K562 (cell line): ENCODE results near the gene SNCA. TPM values are rescaled to one million over a fixed set of nuclear protein-coding genes. Genes with fewer than 3 reads are reported as not detected.

Experiments
- ASH1L ChIP-seq: fragments of 450-650 bp; IDR thresholded peaks from 2 replicates; pipeline ENCODE4 v1.6.1; 2018; ENCODE audit warnings: borderline replicate concordance, mild to moderate bottlenecking, low read depth; ENCODE audit not compliant: partially characterized antibody
- CREB3 ChIP-seq: fragments of 450-650 bp; conservative IDR thresholded peaks from 2 replicates; pipeline ENCODE4 v1.6.1; 2016; ENCODE audit warnings: missing genetic modification characterization, low read depth, mild to moderate bottlenecking, missing compliant biosample characterization, moderate library complexity
- CTBP1 ChIP-seq: fragments of 450-650 bp; IDR thresholded peaks from 2 replicates; pipeline ENCODE4 v1.6.1; 2016; ENCODE audit warnings: borderline replicate concordance
- NCOA4 ChIP-seq: fragments of 450-650 bp; IDR thresholded peaks from 2 replicates; pipeline ENCODE4 v1.6.1; 2018; ENCODE audit warnings: mild to moderate bottlenecking; ENCODE audit not compliant: partially characterized antibody
- NFIC ChIP-seq: fragments of 450-650 bp; IDR thresholded peaks from 2 replicates; pipeline ENCODE4 v1.6.1; 2017; ENCODE audit warnings: mild to moderate bottlenecking, inconsistent platforms
- PURB ChIP-seq: sonication (generic); formaldehyde crosslinking; IDR thresholded peaks from 2 replicates; pipeline ENCODE4 v1.9.0; 2021; ENCODE audit warnings: low read depth, mild to moderate bottlenecking, missing genetic modification reagents
- SIN3B ChIP-seq: fragments of 450-650 bp; IDR thresholded peaks from 2 replicates; pipeline ENCODE4 v1.6.1; 2017; ENCODE audit warnings: low read depth, mild to moderate bottlenecking, moderate library complexity
- SMARCA4 ChIP-seq: fragments of 450-650 bp; IDR thresholded peaks from 2 replicates; pipeline ENCODE4 v1.6.1; 2016
- ZBED1 ChIP-seq: IDR thresholded peaks from 2 replicates; pipeline ENCODE4 v1.6.1; 2014
- ZNF408 ChIP-seq: fragments of 250-450 bp; sonication (Bioruptor Pico); IDR thresholded peaks from 2 replicates; pipeline ENCODE4 v1.4.0; 2020; ENCODE audit warnings: low read depth, mild to moderate bottlenecking, moderate library complexity
- ZNF511 ChIP-seq: sonication (generic); formaldehyde crosslinking; IDR thresholded peaks from 2 replicates; pipeline ENCODE4 v1.8.0; 2022; ENCODE audit warnings: mild to moderate bottlenecking, missing genetic modification reagents
- polyA plus RNA-seq, 8 experiments: library from polyadenylated mRNA; depleted of rRNA in 4 of 8; stranded (reverse) in 5 of 8; unstranded in 3 of 8; fragments of >200 nt; fragmentation: Nextera tagmentation in 2 of 8; fragmentation: Illumina TruSeq in 1 of 8; extraction: Ambion mirVana in 2 of 8; extraction: Trizol in 1 of 8; gene quantifications; 2 replicates each; pipeline versions ENCODE4 v1.2.1 to v1.2.3, GENCODE V29; 2011 to 2014; ENCODE audit warnings: inconsistent platforms in 1 of 8, missing spikeins in 1 of 8
- total RNA-seq, 7 experiments: library from RNA; depleted of rRNA in 6 of 7; stranded (reverse); fragments of >200 nt in 6 of 7; fragmentation: Illumina TruSeq in 2 of 7; extraction: Trizol in 2 of 7; gene quantifications; 2 replicates each; pipeline versions ENCODE4 v1.2.1 to v1.2.3, GENCODE V29; 2011 to 2021; ENCODE audit warnings: low replicate concordance in 1 of 7
- TF ChIP-seq, protein P1 (sequence below): sonication (generic); formaldehyde crosslinking; IDR thresholded peaks from 2 replicates; pipeline ENCODE4 v1.8.0; 2022; ENCODE audit warnings: missing genetic modification reagents, mild to moderate bottlenecking, borderline replicate concordance
- TF ChIP-seq, protein P2 (sequence below): fragments of 250-450 bp; sonication (Bioruptor Pico); IDR thresholded peaks from 2 replicates; pipeline ENCODE4 v1.8.0; 2022; ENCODE audit warnings: inconsistent platforms
- TF ChIP-seq, protein P3 (sequence below): fragments of 250-450 bp; sonication (Bioruptor Pico); IDR thresholded peaks from 2 replicates; pipeline ENCODE4 v1.5.0; 2021

The SNCA gene
- total and polyA plus RNA-seq, 9 of the 15 experiments (the other 6 are each of a cell fraction or from before 2014, with no cell fraction given) = 1.7 to 12.6 (median 3.6) TPM

DNA sequence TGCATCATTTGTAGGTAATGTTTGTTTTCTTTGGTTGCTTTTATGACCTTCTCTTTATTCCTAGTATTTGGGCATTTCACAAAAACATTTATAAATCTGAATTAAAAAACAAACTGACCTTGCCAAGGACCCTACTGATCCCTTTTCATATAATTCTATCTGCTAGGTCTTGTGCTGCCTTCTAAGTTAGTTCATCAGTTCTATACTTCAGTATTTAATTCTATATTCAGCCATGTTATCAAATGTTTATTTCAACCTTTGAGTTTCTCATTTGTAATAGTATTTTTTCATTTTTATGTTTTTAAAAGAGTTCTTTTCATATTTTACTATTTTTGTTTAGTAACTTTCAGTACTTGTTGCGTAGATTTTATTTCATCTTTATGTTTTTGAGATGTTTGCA is 155.3 kb downstream of the SNCA start (continued):
- TF ChIP-seq CREB3 (tag) (no peak), PURB (CRISPR knock-in tag) (no peak), ZBED1 (no peak), NCOA4 (no peak), SIN3B (no peak), SMARCA4 (no peak), ZNF408 (CRISPR knock-in tag) (no peak), NFIC (no peak), ASH1L (no peak), ZNF511 (CRISPR knock-in tag) (no peak), CTBP1 (no peak)
- TF ChIP-seq, protein P1, sequence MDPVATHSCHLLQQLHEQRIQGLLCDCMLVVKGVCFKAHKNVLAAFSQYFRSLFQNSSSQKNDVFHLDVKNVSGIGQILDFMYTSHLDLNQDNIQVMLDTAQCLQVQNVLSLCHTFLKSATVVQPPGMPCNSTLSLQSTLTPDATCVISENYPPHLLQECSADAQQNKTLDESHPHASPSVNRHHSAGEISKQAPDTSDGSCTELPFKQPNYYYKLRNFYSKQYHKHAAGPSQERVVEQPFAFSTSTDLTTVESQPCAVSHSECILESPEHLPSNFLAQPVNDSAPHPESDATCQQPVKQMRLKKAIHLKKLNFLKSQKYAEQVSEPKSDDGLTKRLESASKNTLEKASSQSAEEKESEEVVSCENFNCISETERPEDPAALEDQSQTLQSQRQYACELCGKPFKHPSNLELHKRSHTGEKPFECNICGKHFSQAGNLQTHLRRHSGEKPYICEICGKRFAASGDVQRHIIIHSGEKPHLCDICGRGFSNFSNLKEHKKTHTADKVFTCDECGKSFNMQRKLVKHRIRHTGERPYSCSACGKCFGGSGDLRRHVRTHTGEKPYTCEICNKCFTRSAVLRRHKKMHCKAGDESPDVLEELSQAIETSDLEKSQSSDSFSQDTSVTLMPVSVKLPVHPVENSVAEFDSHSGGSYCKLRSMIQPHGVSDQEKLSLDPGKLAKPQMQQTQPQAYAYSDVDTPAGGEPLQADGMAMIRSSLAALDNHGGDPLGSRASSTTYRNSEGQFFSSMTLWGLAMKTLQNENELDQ (CRISPR knock-in tag) = no peak
- TF ChIP-seq, protein P2, sequence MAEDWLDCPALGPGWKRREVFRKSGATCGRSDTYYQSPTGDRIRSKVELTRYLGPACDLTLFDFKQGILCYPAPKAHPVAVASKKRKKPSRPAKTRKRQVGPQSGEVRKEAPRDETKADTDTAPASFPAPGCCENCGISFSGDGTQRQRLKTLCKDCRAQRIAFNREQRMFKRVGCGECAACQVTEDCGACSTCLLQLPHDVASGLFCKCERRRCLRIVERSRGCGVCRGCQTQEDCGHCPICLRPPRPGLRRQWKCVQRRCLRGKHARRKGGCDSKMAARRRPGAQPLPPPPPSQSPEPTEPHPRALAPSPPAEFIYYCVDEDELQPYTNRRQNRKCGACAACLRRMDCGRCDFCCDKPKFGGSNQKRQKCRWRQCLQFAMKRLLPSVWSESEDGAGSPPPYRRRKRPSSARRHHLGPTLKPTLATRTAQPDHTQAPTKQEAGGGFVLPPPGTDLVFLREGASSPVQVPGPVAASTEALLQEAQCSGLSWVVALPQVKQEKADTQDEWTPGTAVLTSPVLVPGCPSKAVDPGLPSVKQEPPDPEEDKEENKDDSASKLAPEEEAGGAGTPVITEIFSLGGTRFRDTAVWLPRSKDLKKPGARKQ = no peak
- TF ChIP-seq, protein P3, sequence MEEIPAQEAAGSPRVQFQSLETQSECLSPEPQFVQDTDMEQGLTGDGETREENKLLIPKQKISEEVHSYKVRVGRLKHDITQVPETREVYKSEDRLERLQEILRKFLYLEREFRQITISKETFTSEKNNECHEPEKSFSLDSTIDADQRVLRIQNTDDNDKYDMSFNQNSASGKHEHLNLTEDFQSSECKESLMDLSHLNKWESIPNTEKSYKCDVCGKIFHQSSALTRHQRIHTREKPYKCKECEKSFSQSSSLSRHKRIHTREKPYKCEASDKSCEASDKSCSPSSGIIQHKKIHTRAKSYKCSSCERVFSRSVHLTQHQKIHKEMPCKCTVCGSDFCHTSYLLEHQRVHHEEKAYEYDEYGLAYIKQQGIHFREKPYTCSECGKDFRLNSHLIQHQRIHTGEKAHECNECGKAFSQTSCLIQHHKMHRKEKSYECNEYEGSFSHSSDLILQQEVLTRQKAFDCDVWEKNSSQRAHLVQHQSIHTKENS (CRISPR knock-in tag) = no peak
